ENCODE results near the gene GLG1.

DNA sequence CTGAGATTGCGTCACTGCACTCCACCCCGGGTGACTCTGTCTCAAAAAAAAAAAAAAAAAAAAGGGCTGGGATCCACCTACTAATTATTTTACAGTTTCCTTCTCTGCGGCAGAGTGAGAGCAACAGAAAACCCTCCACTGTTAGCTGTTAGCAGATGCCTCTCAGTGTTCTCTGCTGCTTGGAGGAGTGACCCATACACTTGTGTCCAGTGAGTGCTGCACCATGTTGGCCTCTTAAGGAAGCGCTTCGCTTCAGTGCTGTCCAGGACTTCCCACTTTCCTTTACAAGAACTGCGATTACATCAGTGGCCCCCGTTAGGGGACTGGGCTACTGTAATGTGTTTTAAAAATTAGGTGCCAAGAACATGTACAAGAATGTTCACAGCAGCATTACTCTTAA is 167.2 kb downstream of the GLG1 start:
- TF ChIP-seq CTCF (IDR thresholded peaks at IDR 0.05; ENCODE audit: borderline replicate concordance, extremely low read depth, low read length, poor library complexity, severe bottlenecking) (no peak), EZH2 (IDR thresholded peaks at IDR 0.05; ENCODE audit: borderline replicate concordance, low read depth, low read length, severe bottlenecking) (no peak)

All from DND-41 (cell line).